ENCODE data around the gene BAG3. TPM values are rescaled to one million over a fixed set of nuclear protein-coding genes. Genes with fewer than 3 reads are reported as not detected.
"Not testable (repeated sequence)": the region's sequence is repeated elsewhere in the genome, so short reads cannot be mapped to it uniquely, and the experiment has no call there.

The BAG3 gene
- total RNA-seq, 2 donors from 2014 or later: 10.5 to 12.7 TPM

- peak overlapping the region; percentile 94 for H3K4me3 Mint-ChIP-seq
- H3K9me3 Mint-ChIP-seq: peaks cover 12% of the 10 kb centered on the region
- peaks cover 25 to 40% of the 10 kb centered on the region in 2 donors for H3K4me1 Mint-ChIP-seq (ENCODE audit: low read depth in 2 of 2)
- H3K27ac Mint-ChIP-seq: peak overlapping the region; percentile 90 to 93
- peak; percentile 52 to 62 for ATAC-seq
- no peak for DNase-seq (ENCODE audit: low spot score)
- H3K27me3 Mint-ChIP-seq: peaks cover 0 to 9% of the 10 kb centered on the region in 2 donors
- peaks cover 24% of the 10 kb centered on the region for H3K36me3 Mint-ChIP-seq
Measured at GRCh38 chr10:119703903-119704508, 52.8 kb downstream of the BAG3 start.

GRCh38 chr10:119705434-119705831 lies 54.3 kb downstream of the BAG3 start:
- peaks cover 0 to 9% of the 10 kb centered on the region in 2 donors for H3K27me3 Mint-ChIP-seq
- peaks cover 30% of the 10 kb centered on the region for H3K36me3 Mint-ChIP-seq
- peaks cover 32 to 40% of the 10 kb centered on the region in 2 donors for H3K4me1 Mint-ChIP-seq (ENCODE audit: low read depth in 2 of 2)
- peak overlapping the region; percentile 90 to 93 for H3K27ac Mint-ChIP-seq
- H3K4me3 Mint-ChIP-seq: peak overlapping the region; percentile 94
- DNase-seq (ENCODE audit: low spot score) (no peak), ATAC-seq (peak; percentile 56 to 66)
- peaks cover 12% of the 10 kb centered on the region for H3K9me3 Mint-ChIP-seq

GRCh38 chr10:119706521-119707278 lies 55.5 kb downstream of the BAG3 start:
- peak overlapping the region; percentile 90 to 93 for H3K27ac Mint-ChIP-seq
- no peak for ATAC-seq
- H3K36me3 Mint-ChIP-seq: peaks cover 33% of the 10 kb centered on the region
- no peak for DNase-seq (ENCODE audit: low spot score)
- H3K27me3 Mint-ChIP-seq: peaks cover 0 to 6% of the 10 kb centered on the region in 2 donors
- H3K9me3 Mint-ChIP-seq: peaks cover 12% of the 10 kb centered on the region
- H3K4me3 Mint-ChIP-seq: peak overlapping the region; percentile 16
- peaks cover 32 to 40% of the 10 kb centered on the region in 2 donors for H3K4me1 Mint-ChIP-seq (ENCODE audit: low read depth in 2 of 2)

GRCh38 chr10:119707331-119707730 lies 56.2 kb downstream of the BAG3 start:
- peak overlapping the region in 1 of 2 donors; percentile 90 for H3K27ac Mint-ChIP-seq
- peaks cover 12% of the 10 kb centered on the region for H3K9me3 Mint-ChIP-seq
- ATAC-seq; H3K27me3 Mint-ChIP-seq; DNase-seq (ENCODE audit: low spot score): not testable (repeated sequence)
- H3K4me3 Mint-ChIP-seq: peak overlapping the region; percentile 16
- peaks cover 32 to 39% of the 10 kb centered on the region in 2 donors for H3K4me1 Mint-ChIP-seq (ENCODE audit: low read depth in 2 of 2)
- H3K36me3 Mint-ChIP-seq: peaks cover 33% of the 10 kb centered on the region

GRCh38 chr10:119710935-119711334 lies 59.8 kb downstream of the BAG3 start:
- Mint-ChIP-seq H3K36me3 (peaks cover 28% of the 10 kb centered on the region), H3K4me1 (ENCODE audit: low read depth in 2 of 2) (peaks cover 11 to 19% of the 10 kb centered on the region in 2 donors), H3K9me3 (peaks cover 12% of the 10 kb centered on the region)
- not testable (repeated sequence) for H3K27me3 Mint-ChIP-seq; H3K4me3 Mint-ChIP-seq; ATAC-seq; H3K27ac Mint-ChIP-seq; DNase-seq (ENCODE audit: low spot score)

GRCh38 chr10:119713744-119714483 lies 62.7 kb downstream of the BAG3 start:
- DNase-seq (ENCODE audit: low spot score) (no peak), ATAC-seq (no peak)
- H3K4me1 Mint-ChIP-seq (ENCODE audit: low read depth in 2 of 2): peaks cover 0 to 8% of the 10 kb centered on the region in 2 donors
- H3K27me3 Mint-ChIP-seq: no peaks in the 10 kb centered on the region
- H3K9me3 Mint-ChIP-seq: no peaks in the 10 kb centered on the region
- no peak overlapping the region for H3K4me3 Mint-ChIP-seq
- H3K27ac Mint-ChIP-seq: no peak overlapping the region
- peaks cover 9% of the 10 kb centered on the region for H3K36me3 Mint-ChIP-seq

- ATAC-seq: no peak
Measured at GRCh38 chr10:119714484-119714816, 63.3 kb downstream of the BAG3 start.

GRCh38 chr10:119715628-119716505 lies 64.7 kb downstream of the BAG3 start:
- Mint-ChIP-seq H3K4me3 (no peak overlapping the region), H3K27me3 (no peaks in the 10 kb centered on the region), H3K27ac (no peak overlapping the region), H3K4me1 (ENCODE audit: low read depth in 2 of 2) (no peaks in the 10 kb centered on the region), H3K9me3 (no peaks in the 10 kb centered on the region), H3K36me3 (no peaks in the 10 kb centered on the region)
- DNase-seq (ENCODE audit: low spot score) (no peak), ATAC-seq (no peak)

More at GRCh38 chr10:119714484-119714816, 63.3 kb downstream of the BAG3 start:
- no peaks in the 10 kb centered on the region for H3K27me3 Mint-ChIP-seq
- H3K36me3 Mint-ChIP-seq: peaks cover 9% of the 10 kb centered on the region
- no peaks in the 10 kb centered on the region for H3K9me3 Mint-ChIP-seq
- no peak for DNase-seq (ENCODE audit: low spot score)
- H3K4me3 Mint-ChIP-seq: no peak overlapping the region
- no peak overlapping the region for H3K27ac Mint-ChIP-seq
- peaks cover 0 to 5% of the 10 kb centered on the region in 2 donors for H3K4me1 Mint-ChIP-seq (ENCODE audit: low read depth in 2 of 2)

- Mint-ChIP-seq H3K27me3 (no peaks in the 10 kb centered on the region), H3K4me3 (no peak overlapping the region), H3K9me3 (no peaks in the 10 kb centered on the region), H3K27ac (peak overlapping the region in 1 of 2 donors; percentile 11), H3K4me1 (ENCODE audit: low read depth in 2 of 2) (peaks cover 20 to 28% of the 10 kb centered on the region in 2 donors), H3K36me3 (no peaks in the 10 kb centered on the region)
- DNase-seq (ENCODE audit: low spot score): no peak
- no peak for ATAC-seq
Measured at GRCh38 chr10:119723161-119723560, 72.0 kb downstream of the BAG3 start.

- H3K27me3 Mint-ChIP-seq: no peaks in the 10 kb centered on the region
- ATAC-seq (no peak), DNase-seq (ENCODE audit: low spot score) (no peak)
- no peaks in the 10 kb centered on the region for H3K9me3 Mint-ChIP-seq
- no peak overlapping the region for H3K4me3 Mint-ChIP-seq
- H3K27ac Mint-ChIP-seq: peak overlapping the region in 1 of 2 donors; percentile 11
- H3K36me3 Mint-ChIP-seq: no peaks in the 10 kb centered on the region
- H3K4me1 Mint-ChIP-seq (ENCODE audit: low read depth in 2 of 2): peaks cover 20 to 33% of the 10 kb centered on the region in 2 donors
Measured at GRCh38 chr10:119723624-119724023, 72.4 kb downstream of the BAG3 start.

GRCh38 chr10:119724593-119725516 lies 73.7 kb downstream of the BAG3 start:
- peaks cover 23 to 37% of the 10 kb centered on the region in 2 donors for H3K4me1 Mint-ChIP-seq (ENCODE audit: low read depth in 2 of 2)
- H3K27me3 Mint-ChIP-seq: no peaks in the 10 kb centered on the region
- DNase-seq (ENCODE audit: low spot score) (no peak), ATAC-seq (no peak)
- H3K9me3 Mint-ChIP-seq: no peaks in the 10 kb centered on the region
- H3K4me3 Mint-ChIP-seq: peak overlapping the region; percentile 91
- peak overlapping the region; percentile 75 to 79 for H3K27ac Mint-ChIP-seq
- H3K36me3 Mint-ChIP-seq: no peaks in the 10 kb centered on the region

GRCh38 chr10:119725517-119725827 lies 74.3 kb downstream of the BAG3 start:
- H3K4me1 Mint-ChIP-seq (ENCODE audit: low read depth in 2 of 2): peaks cover 23 to 37% of the 10 kb centered on the region in 2 donors
- no peaks in the 10 kb centered on the region for H3K27me3 Mint-ChIP-seq
- H3K27ac Mint-ChIP-seq: peak overlapping the region; percentile 75 to 79
- no peak for ATAC-seq
- H3K36me3 Mint-ChIP-seq: no peaks in the 10 kb centered on the region
- no peaks in the 10 kb centered on the region for H3K9me3 Mint-ChIP-seq
- DNase-seq (ENCODE audit: low spot score): no peak
- H3K4me3 Mint-ChIP-seq: peak overlapping the region; percentile 91

Measured in natural killer cell treated with Interleukin-12 subunit alpha and Interleukin-12 subunit beta and Interleukin-15 and Interleukin-18, amount 100 ng/mL, for 72 hours (primary cell).